BLaER1 (cell line): ENCODE data around the gene MESP1.

ENCODE experiments used
- H3K27ac ChIP-seq: shearing (Covaris generic); formaldehyde crosslinking; 2 replicates; pipeline ENCODE4 v1.8.1; 2022
- H3K27me3 ChIP-seq: shearing (Covaris generic); formaldehyde crosslinking; 2 replicates; pipeline ENCODE4 v1.8.1; 2022
- H3K36me3 ChIP-seq: shearing (Covaris generic); formaldehyde crosslinking; 2 replicates; pipeline ENCODE4 v1.8.1; 2022
- H3K4me1 ChIP-seq: shearing (Covaris generic); formaldehyde crosslinking; 2 replicates; pipeline ENCODE4 v1.8.1; 2022
- H3K4me2 ChIP-seq: shearing (Covaris generic); formaldehyde crosslinking; 2 replicates; pipeline ENCODE4 v1.8.1; 2022
- H3K4me3 ChIP-seq: shearing (Covaris generic); formaldehyde crosslinking; 2 replicates; pipeline ENCODE4 v1.8.1; 2022
- H3K9ac ChIP-seq: shearing (Covaris generic); formaldehyde crosslinking; 2 replicates; pipeline ENCODE4 v1.8.1; 2022
- H3K9me3 ChIP-seq: shearing (Covaris generic); formaldehyde crosslinking; 2 replicates; pipeline ENCODE4 v1.8.1; 2022
- H4K20me1 ChIP-seq: shearing (Covaris generic); formaldehyde crosslinking; 2 replicates; pipeline ENCODE4 v1.8.1; 2022
- Cebpa-rat ChIP-seq: shearing (Covaris generic); IDR thresholded peaks from 2 replicates; pipeline ENCODE4 v1.8.1; 2022

MESP1 gene

GRCh38 chr15:89750560-89751542, at the start of gene MESP1:
TSS of gene MESP1 (minus strand) at chr15:89751249. CDS start at chr15:89751231, 18 bp downstream.
- Histone ChIP-seq H3K9me3 (no peaks in the 10 kb centered on the region), H3K4me2 (peak within 1 kb of the TSS; percentile 97), H3K4me3 (peak within 1 kb of the TSS; percentile 78), H3K27ac (peak within 1 kb of the TSS; percentile 71), H3K36me3 (no peaks in the 10 kb centered on the region), H4K20me1 (peaks cover 22% of the 10 kb centered on the region; the same call in 1 of the 2 replicates), H3K4me1 (peaks cover 40% of the 10 kb centered on the region), H3K27me3 (peaks cover 27% of the 10 kb centered on the region), H3K9ac (peak within 1 kb of the TSS; percentile 78)
- TF ChIP-seq Cebpa-rat: no peak

GRCh38 chr15:89799918-89800498, 49.0 kb upstream of the MESP1 start:
- H3K27ac ChIP-seq: no peak overlapping the region
- H3K4me2 ChIP-seq: peak overlapping the region; percentile 61
- no peaks in the 10 kb centered on the region for H3K27me3 ChIP-seq
- no peak overlapping the region for H3K4me3 ChIP-seq
- H3K9ac ChIP-seq: no peak overlapping the region
- no peaks in the 10 kb centered on the region for H3K36me3 ChIP-seq
- peaks cover 32% of the 10 kb centered on the region for H3K4me1 ChIP-seq
- 0 out of 2 replicates have a peak, but pooled peaks cover 14% of the 10 kb centered on the region for H4K20me1 ChIP-seq
- no peaks in the 10 kb centered on the region for H3K9me3 ChIP-seq
- TF ChIP-seq Cebpa-rat: no peak

GRCh38 chr15:89799011-89799911, 48.2 kb upstream of the MESP1 start:
- Histone ChIP-seq H3K4me3 (no peak overlapping the region), H3K27ac (no peak overlapping the region), H4K20me1 (0 out of 2 replicates have a peak, but pooled peaks cover 14% of the 10 kb centered on the region), H3K9ac (no peak overlapping the region), H3K9me3 (no peaks in the 10 kb centered on the region), H3K4me2 (peak overlapping the region; percentile 61), H3K27me3 (no peaks in the 10 kb centered on the region), H3K4me1 (peaks cover 32% of the 10 kb centered on the region), H3K36me3 (no peaks in the 10 kb centered on the region)
- no peak for TF ChIP-seq Cebpa-rat

GRCh38 chr15:89797678-89798201, 46.7 kb upstream of the MESP1 start:
- Histone ChIP-seq H3K4me2 (no peak overlapping the region), H3K9ac (no peak overlapping the region), H4K20me1 (0 out of 2 replicates have a peak, but pooled peaks cover 14% of the 10 kb centered on the region), H3K36me3 (no peaks in the 10 kb centered on the region), H3K9me3 (no peaks in the 10 kb centered on the region), H3K27ac (no peak overlapping the region), H3K4me1 (peaks cover 23% of the 10 kb centered on the region), H3K27me3 (no peaks in the 10 kb centered on the region), H3K4me3 (no peak overlapping the region)
- no peak for TF ChIP-seq Cebpa-rat

GRCh38 chr15:89795996-89796395, 44.9 kb upstream of the MESP1 start:
- no peaks in the 10 kb centered on the region for H3K36me3 ChIP-seq
- H3K27ac ChIP-seq: no peak overlapping the region
- TF ChIP-seq Cebpa-rat: no peak

GRCh38 chr15:89794627-89795241, 43.7 kb upstream of the MESP1 start:
- Histone ChIP-seq H3K27me3 (no peaks in the 10 kb centered on the region), H3K9me3 (no peaks in the 10 kb centered on the region), H3K9ac (no peak overlapping the region), H3K36me3 (no peaks in the 10 kb centered on the region), H3K4me3 (no peak overlapping the region), H3K4me1 (peaks cover 7% of the 10 kb centered on the region), H3K4me2 (no peak overlapping the region), H3K27ac (no peak overlapping the region), H4K20me1 (0 out of 2 replicates have a peak, but pooled peaks cover 10% of the 10 kb centered on the region)
- no peak for TF ChIP-seq Cebpa-rat

More at GRCh38 chr15:89795996-89796395, 44.9 kb upstream of the MESP1 start:
- Histone ChIP-seq H3K4me2 (no peak overlapping the region), H3K4me3 (no peak overlapping the region), H4K20me1 (0 out of 2 replicates have a peak, but pooled peaks cover 14% of the 10 kb centered on the region), H3K9ac (no peak overlapping the region), H3K9me3 (no peaks in the 10 kb centered on the region), H3K4me1 (peaks cover 15% of the 10 kb centered on the region), H3K27me3 (no peaks in the 10 kb centered on the region)

GRCh38 chr15:89792106-89792805, 41.2 kb upstream of the MESP1 start:
- no peak overlapping the region for H3K9ac ChIP-seq
- H3K4me2 ChIP-seq: no peak overlapping the region

GRCh38 chr15:89790661-89791060, 39.6 kb upstream of the MESP1 start:
- Histone ChIP-seq H3K4me2 (no peak overlapping the region), H3K27me3 (no peaks in the 10 kb centered on the region), H3K4me1 (no peaks in the 10 kb centered on the region), H3K27ac (no peak overlapping the region), H3K4me3 (no peak overlapping the region), H3K36me3 (no peaks in the 10 kb centered on the region), H3K9ac (no peak overlapping the region), H4K20me1 (no peaks in the 10 kb centered on the region), H3K9me3 (peaks cover 19% of the 10 kb centered on the region)
- TF ChIP-seq Cebpa-rat: no peak

More at GRCh38 chr15:89792106-89792805, 41.2 kb upstream of the MESP1 start:
- no peak overlapping the region for H3K27ac ChIP-seq
- peaks cover 19% of the 10 kb centered on the region for H3K9me3 ChIP-seq
- no peaks in the 10 kb centered on the region for H3K27me3 ChIP-seq
- no peaks in the 10 kb centered on the region for H3K36me3 ChIP-seq
- H3K4me1 ChIP-seq: no peaks in the 10 kb centered on the region
- no peak for TF ChIP-seq Cebpa-rat
- H3K4me3 ChIP-seq: no peak overlapping the region
- H4K20me1 ChIP-seq: no peaks in the 10 kb centered on the region
